ENCODE results near the gene FAM217A.

DNA sequence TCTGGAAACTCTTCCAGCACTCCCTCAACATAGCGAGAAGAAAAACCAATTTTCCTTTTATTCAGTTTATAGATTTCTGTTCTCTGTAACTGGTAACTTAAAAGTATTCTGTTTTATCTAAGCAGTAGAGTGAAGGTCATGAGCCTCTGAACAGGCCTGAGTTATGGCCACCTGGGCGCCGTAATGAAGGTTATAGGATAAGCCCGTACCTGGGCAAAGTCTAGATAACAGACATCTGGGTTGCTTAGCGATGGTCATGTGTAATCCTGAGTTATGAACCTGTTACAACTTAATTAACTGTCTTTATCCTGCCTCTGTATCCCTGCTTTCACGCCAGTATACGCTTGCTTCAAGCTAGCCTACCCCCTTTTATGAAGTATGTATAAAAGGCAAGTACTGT is 13.0 kb upstream of the FAM217A start:
- TF ChIP-seq, protein P1, sequence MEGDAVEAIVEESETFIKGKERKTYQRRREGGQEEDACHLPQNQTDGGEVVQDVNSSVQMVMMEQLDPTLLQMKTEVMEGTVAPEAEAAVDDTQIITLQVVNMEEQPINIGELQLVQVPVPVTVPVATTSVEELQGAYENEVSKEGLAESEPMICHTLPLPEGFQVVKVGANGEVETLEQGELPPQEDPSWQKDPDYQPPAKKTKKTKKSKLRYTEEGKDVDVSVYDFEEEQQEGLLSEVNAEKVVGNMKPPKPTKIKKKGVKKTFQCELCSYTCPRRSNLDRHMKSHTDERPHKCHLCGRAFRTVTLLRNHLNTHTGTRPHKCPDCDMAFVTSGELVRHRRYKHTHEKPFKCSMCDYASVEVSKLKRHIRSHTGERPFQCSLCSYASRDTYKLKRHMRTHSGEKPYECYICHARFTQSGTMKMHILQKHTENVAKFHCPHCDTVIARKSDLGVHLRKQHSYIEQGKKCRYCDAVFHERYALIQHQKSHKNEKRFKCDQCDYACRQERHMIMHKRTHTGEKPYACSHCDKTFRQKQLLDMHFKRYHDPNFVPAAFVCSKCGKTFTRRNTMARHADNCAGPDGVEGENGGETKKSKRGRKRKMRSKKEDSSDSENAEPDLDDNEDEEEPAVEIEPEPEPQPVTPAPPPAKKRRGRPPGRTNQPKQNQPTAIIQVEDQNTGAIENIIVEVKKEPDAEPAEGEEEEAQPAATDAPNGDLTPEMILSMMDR (IDR thresholded peaks at IDR 0.05) = no peak
- TF ChIP-seq POLR2A (IDR thresholded peaks at IDR 0.05) = no peak
